Chondrocyte (in vitro differentiated cells): ENCODE data around the gene CILP. TPM values are rescaled to one million over a fixed set of nuclear protein-coding genes. Genes with fewer than 3 reads are reported as not detected.

Experiments
- DNase-seq: peaks from one replicate; pipeline ENCODE4 v3.0.0; 2021; ENCODE audit warnings: mixed read lengths, low spot score
- H3K27ac Mint-ChIP-seq: one replicate; pipeline ENCODE4 v1.8.0; 2021; ENCODE audit warnings: mild to moderate bottlenecking, moderate library complexity, mixed read lengths; ENCODE audit not compliant: unreplicated experiment
- H3K27me3 Mint-ChIP-seq: 2 replicates; pipeline ENCODE4 v1.8.0; 2021; ENCODE audit warnings: low read depth, mixed read lengths
- H3K36me3 Mint-ChIP-seq: 2 replicates; pipeline ENCODE4 v1.8.0; 2021; ENCODE audit warnings: low read depth, mixed read lengths
- H3K4me1 Mint-ChIP-seq: 2 replicates; pipeline ENCODE4 v1.8.0; 2021; ENCODE audit warnings: low read depth, mild to moderate bottlenecking, mixed read lengths
- H3K4me3 Mint-ChIP-seq: one replicate; pipeline ENCODE4 v1.8.0; 2021; ENCODE audit warnings: mild to moderate bottlenecking, moderate library complexity, mixed read lengths; ENCODE audit not compliant: unreplicated experiment
- H3K9me3 Mint-ChIP-seq: 2 replicates; pipeline ENCODE4 v1.8.0; 2021; ENCODE audit warnings: low read depth, mixed read lengths
- total RNA-seq: library from RNA; stranded (reverse); gene quantifications from 3 replicates; pipeline ENCODE4 v1.2.1, GENCODE V29; 2021
- TF ChIP-seq, protein P1 (sequence below): fragments of 200-600 bp; sonication (generic); IDR thresholded peaks from 2 replicates; pipeline ENCODE4 v1.5.0; 2021; ENCODE audit warnings: antibody characterized with exemption, mild to moderate bottlenecking, moderate library complexity

Gene CILP
- total RNA-seq, 1 donor from 2014 or later: 0.22 TPM

DNA sequence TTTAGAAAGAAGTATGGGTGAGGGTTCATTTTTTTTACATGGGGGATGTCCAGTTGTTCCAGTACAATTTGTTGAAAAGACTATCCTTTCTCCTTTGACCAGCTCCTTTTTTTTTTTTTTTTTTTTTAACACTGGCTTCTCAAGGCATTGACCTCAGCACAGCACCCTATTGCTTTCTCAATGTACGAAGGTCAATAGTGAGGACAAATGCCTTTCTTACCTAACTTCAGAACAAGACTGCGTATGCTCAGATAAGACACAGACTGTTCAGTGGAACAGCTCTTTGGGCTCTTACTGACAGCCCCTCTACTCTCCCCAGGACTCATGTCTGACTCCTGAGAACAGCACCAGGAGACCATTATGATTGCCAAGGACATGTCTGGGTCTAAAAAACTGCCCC, 10.4 kb upstream of the CILP start:
- Mint-ChIP-seq H3K27ac (no peak overlapping the region), H3K9me3 (no peaks in the 10 kb centered on the region), H3K4me3 (no peak overlapping the region), H3K4me1 (no peaks in the 10 kb centered on the region), H3K36me3 (no peaks in the 10 kb centered on the region), H3K27me3 (peaks cover 3% of the 10 kb centered on the region)
- TF ChIP-seq, protein P1, sequence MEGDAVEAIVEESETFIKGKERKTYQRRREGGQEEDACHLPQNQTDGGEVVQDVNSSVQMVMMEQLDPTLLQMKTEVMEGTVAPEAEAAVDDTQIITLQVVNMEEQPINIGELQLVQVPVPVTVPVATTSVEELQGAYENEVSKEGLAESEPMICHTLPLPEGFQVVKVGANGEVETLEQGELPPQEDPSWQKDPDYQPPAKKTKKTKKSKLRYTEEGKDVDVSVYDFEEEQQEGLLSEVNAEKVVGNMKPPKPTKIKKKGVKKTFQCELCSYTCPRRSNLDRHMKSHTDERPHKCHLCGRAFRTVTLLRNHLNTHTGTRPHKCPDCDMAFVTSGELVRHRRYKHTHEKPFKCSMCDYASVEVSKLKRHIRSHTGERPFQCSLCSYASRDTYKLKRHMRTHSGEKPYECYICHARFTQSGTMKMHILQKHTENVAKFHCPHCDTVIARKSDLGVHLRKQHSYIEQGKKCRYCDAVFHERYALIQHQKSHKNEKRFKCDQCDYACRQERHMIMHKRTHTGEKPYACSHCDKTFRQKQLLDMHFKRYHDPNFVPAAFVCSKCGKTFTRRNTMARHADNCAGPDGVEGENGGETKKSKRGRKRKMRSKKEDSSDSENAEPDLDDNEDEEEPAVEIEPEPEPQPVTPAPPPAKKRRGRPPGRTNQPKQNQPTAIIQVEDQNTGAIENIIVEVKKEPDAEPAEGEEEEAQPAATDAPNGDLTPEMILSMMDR: no peak
- no peak for DNase-seq

GRCh38 chr15:65219137-65219536, 7.9 kb upstream of the CILP start:
- Mint-ChIP-seq H3K4me1 (no peaks in the 10 kb centered on the region), H3K27ac (no peak overlapping the region), H3K4me3 (no peak overlapping the region), H3K9me3 (no peaks in the 10 kb centered on the region), H3K36me3 (no peaks in the 10 kb centered on the region), H3K27me3 (no peaks in the 10 kb centered on the region)
- TF ChIP-seq, protein P1: no peak
- no peak for DNase-seq

DNA sequence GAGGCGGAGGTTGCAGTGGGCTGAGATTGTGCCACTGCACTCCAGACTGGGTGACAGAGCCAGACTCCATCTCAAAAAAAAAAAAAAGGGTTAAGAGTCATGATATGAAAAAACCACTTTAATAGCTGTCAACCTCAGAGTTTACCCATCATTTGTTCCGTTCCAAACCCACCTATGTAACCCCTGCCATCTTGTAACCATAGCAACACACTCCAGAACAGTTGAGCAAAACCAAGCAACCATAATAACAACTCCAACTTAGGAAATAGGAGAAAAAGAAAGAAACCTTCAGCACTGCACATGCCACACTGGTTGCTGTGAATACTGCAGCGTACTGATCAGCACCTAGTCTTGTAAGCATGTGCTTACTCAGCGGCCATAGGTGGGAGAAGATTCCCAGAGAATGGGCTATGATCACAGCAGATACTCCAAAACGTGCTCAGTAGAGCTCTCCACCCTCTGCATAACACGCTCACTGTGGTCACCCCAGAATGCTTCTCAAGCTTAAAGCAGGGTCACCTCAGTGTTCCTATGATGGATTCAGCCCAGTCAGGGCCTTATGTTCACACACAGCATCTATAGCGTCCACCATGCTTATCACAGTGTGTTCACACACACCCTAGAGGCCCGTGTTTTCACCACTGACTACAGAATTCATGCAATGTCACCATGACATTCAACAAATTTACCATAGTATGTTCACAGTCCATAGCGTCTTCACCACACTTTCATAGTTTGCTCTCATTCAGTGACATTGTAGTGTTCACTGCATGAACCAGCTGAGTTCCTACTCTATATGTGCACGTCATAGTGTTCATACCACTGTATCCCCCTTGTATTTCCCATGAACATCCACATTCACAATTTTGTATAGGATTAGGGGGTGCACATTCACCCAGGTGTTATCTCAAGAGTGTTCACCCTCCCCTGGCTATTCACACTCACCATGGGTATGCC, 6.5 kb upstream of the CILP start:
- no peaks in the 10 kb centered on the region for H3K4me1 Mint-ChIP-seq
- TF ChIP-seq, protein P1: no peak
- H3K27me3 Mint-ChIP-seq: no peaks in the 10 kb centered on the region
- H3K9me3 Mint-ChIP-seq: no peaks in the 10 kb centered on the region
- DNase-seq: no peak
- H3K4me3 Mint-ChIP-seq: no peak overlapping the region
- no peaks in the 10 kb centered on the region for H3K36me3 Mint-ChIP-seq
- H3K27ac Mint-ChIP-seq: no peak overlapping the region

- Mint-ChIP-seq H3K27ac (no peak overlapping the region), H3K9me3 (no peaks in the 10 kb centered on the region), H3K27me3 (no peaks in the 10 kb centered on the region), H3K4me3 (no peak overlapping the region), H3K36me3 (no peaks in the 10 kb centered on the region), H3K4me1 (peaks cover 16% of the 10 kb centered on the region)
- TF ChIP-seq, protein P1: no peak
- DNase-seq: no peak
These were observed 4.2 kb upstream of the CILP start for GRCh38 chr15:65215496-65215895.

- no peak for DNase-seq
- no peak overlapping the region for H3K27ac Mint-ChIP-seq
- no peak overlapping the region for H3K4me3 Mint-ChIP-seq
- TF ChIP-seq, protein P1: no peak
- H3K4me1 Mint-ChIP-seq: peaks cover 28% of the 10 kb centered on the region
- no peaks in the 10 kb centered on the region for H3K27me3 Mint-ChIP-seq
- H3K9me3 Mint-ChIP-seq: no peaks in the 10 kb centered on the region
- no peaks in the 10 kb centered on the region for H3K36me3 Mint-ChIP-seq
These were observed 2.7 kb upstream of the CILP start for GRCh38 chr15:65214010-65214409.
